Nucleus accumbens (tissue), 56 donors: Measurements from ENCODE around the gene PMM2.
"Not testable (repeated sequence)": the region's sequence is repeated elsewhere in the genome, so short reads cannot be mapped to it uniquely, and the experiment has no call there.

ENCODE experiments used
- DNase-seq, 56 donors: peaks; one replicate each; lab custom pipeline; 2025; lab: John Stamatoyannopoulos, UW

The PMM2 gene

GRCh38 chr16:8816967-8817655 is 19.5 kb downstream of the PMM2 start:
- no peak for DNase-seq

- DNase-seq: no peak
These were observed 21.0 kb downstream of the PMM2 start for GRCh38 chr16:8818504-8819270.

- no peak for DNase-seq
These were observed 21.9 kb downstream of the PMM2 start for GRCh38 chr16:8819411-8820034.

GRCh38 chr16:8822403-8822802 is 24.8 kb downstream of the PMM2 start:
- no peak for DNase-seq

GRCh38 chr16:8826278-8826879 is 28.7 kb downstream of the PMM2 start:
- no peak for DNase-seq

- DNase-seq: peak in 11 of 56 donors; percentile 21 to 66 (median 38)
These were observed 31.0 kb downstream of the PMM2 start for GRCh38 chr16:8828541-8829165.

- no peak for DNase-seq
These were observed 33.8 kb downstream of the PMM2 start for GRCh38 chr16:8831450-8831849.

- DNase-seq: no peak
These were observed 34.5 kb downstream of the PMM2 start for GRCh38 chr16:8831871-8832716.

- DNase-seq: no peak
These were observed 35.1 kb downstream of the PMM2 start for GRCh38 chr16:8832717-8833105.

GRCh38 chr16:8836797-8837196 is 39.2 kb downstream of the PMM2 start:
- DNase-seq: not testable (repeated sequence)

GRCh38 chr16:8837594-8837993 is 40.0 kb downstream of the PMM2 start:
- DNase-seq: not testable (repeated sequence)

- not testable (repeated sequence) for DNase-seq
These were observed 44.4 kb downstream of the PMM2 start for GRCh38 chr16:8842016-8842415.

GRCh38 chr16:8843296-8843695 is 45.7 kb downstream of the PMM2 start:
- not testable (repeated sequence) for DNase-seq

GRCh38 chr16:8845699-8846298 is 48.2 kb downstream of the PMM2 start:
- no peak for DNase-seq

- no peak for DNase-seq
These were observed 48.8 kb downstream of the PMM2 start for GRCh38 chr16:8846401-8846932.

GRCh38 chr16:8847145-8847544 is 49.5 kb downstream of the PMM2 start:
- peak in 11 of 56 donors; percentile 12 to 60 (median 37) for DNase-seq

- peak in 1 of 56 donors; percentile 28 for DNase-seq
These were observed 50.0 kb downstream of the PMM2 start for GRCh38 chr16:8847623-8848022.

GRCh38 chr16:8848231-8848938 is 50.7 kb downstream of the PMM2 start:
- no peak for DNase-seq
